GM18517 (cell line): Measurements from ENCODE around the gene ERBIN.
"Not testable (repeated sequence)": the region's sequence is repeated elsewhere in the genome, so short reads cannot be mapped to it uniquely, and the experiment has no call there.

Source experiments
- ATAC-seq: cut with Tn5 transposase; IDR thresholded peaks from one replicate; pipeline ENCODE4 v1.9.1; 2021; ENCODE audit warnings: mild to moderate bottlenecking, moderate library complexity; ENCODE audit not compliant: unreplicated experiment

Gene ERBIN

GRCh38 chr5:66002415-66002814 is 76.0 kb downstream of the ERBIN start:
- no peak for ATAC-seq

DNA sequence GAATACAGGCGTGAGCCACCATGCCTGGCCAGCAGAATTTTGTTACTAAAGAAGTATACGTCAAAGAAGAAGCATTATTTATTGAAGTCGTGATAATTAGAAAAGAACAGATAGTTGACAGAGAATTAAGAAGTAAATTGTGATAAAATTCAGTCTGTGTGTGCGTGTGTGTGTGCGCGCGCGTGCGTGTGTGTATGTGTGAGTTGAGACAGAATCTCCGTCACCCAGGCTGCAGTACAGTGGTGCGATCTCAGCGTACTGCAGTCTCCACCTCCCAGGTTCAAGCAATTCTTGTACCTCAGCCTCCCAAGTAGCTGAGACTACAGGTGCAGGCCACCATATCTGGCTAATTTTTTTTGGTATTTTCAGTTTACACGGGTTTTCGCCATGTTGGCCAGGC is 77.8 kb downstream of the ERBIN start:
- no peak for ATAC-seq

GRCh38 chr5:66009277-66009676 is 82.9 kb downstream of the ERBIN start:
- ATAC-seq, result no peak

DNA sequence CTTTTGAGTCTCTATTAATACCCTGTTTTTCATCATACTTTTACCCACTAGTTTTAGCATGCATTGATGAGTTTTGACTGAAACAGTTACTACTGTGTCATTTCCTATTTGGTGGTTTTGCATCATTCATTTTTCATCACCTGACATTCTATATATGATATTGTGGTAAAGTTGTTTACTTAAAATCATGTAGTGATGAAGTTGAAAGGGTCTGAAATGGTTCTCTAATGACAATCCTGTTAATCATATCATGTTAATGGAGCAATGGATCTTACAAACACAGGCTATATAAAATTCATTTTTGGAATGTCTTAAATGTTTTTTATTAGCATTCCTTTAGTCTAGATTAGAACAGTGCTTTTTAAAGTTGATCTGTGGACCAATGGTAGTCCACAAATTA is 84.1 kb downstream of the ERBIN start:
- ATAC-seq, result peak; percentile 48

- ATAC-seq, result peak; percentile 46
Measured at GRCh38 chr5:66012271-66012670, 85.9 kb downstream of the ERBIN start.

GRCh38 chr5:66013397-66013796 is 87.0 kb downstream of the ERBIN start:
- no peak for ATAC-seq

DNA sequence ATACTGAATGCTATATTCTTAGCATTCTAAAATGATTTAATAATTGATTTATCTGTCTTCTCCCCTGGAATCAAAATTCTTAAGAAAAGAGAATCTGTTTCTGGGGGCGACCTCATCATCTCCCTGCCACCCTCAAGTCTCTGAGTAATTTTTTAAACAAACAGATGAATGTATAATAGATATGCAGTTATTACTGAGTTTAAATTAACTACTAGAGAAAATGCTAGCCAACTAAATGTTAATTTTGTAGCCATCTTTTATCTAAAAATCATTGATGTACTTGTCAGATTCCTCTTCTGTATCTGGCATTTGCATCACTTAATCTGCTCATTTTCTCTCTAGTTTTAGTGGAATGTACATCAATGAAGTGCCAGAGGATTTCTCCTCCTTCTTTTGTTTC is 87.5 kb downstream of the ERBIN start:
- ATAC-seq, result no peak

- ATAC-seq, result no peak
Measured at GRCh38 chr5:66015196-66015960, 89.0 kb downstream of the ERBIN start.

DNA sequence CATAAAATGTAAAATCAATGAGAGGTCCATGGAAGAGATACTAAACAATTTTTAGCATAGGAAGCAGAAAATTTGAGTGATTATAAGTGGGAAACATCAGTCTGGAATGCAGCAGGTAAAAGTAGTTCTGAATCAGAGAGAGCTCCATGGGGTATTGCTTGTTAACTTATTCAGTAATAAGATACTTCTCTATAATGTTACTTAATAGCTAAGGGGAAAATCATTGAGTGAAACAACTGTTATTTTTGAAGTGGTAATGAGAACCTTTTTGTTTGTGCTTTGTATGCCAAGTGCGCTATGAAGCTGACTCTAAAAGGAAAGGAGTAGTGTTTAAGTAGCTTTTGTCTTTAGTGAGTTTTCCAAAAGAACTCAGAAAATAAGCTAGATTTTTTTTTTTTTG is 95.2 kb downstream of the ERBIN start:
- ATAC-seq, result no peak

GRCh38 chr5:66039296-66039695 is 112.9 kb downstream of the ERBIN start:
- ATAC-seq, result no peak

- no peak for ATAC-seq
Measured at GRCh38 chr5:66039701-66040100, 113.3 kb downstream of the ERBIN start.

- no peak for ATAC-seq
Measured at GRCh38 chr5:66041627-66042026, 115.3 kb downstream of the ERBIN start.

DNA sequence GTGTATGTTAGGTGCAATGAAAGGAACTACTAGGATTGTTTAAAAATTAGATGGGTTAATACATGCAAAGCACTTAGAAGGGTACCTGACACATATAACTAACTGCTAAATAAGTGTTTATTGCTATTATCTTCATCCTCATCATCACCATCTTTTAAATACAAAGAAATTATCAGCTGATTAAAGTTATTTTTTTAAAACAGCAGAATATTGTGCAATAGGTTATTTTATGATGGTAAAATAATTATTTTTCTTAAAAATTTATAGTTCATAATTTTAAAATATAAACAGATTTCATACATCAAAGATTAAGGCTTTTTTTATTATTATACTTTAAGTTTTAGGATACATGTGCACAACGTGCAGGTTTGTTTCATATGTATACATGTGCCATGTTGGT is 130.9 kb downstream of the ERBIN start:
- no peak for ATAC-seq

DNA sequence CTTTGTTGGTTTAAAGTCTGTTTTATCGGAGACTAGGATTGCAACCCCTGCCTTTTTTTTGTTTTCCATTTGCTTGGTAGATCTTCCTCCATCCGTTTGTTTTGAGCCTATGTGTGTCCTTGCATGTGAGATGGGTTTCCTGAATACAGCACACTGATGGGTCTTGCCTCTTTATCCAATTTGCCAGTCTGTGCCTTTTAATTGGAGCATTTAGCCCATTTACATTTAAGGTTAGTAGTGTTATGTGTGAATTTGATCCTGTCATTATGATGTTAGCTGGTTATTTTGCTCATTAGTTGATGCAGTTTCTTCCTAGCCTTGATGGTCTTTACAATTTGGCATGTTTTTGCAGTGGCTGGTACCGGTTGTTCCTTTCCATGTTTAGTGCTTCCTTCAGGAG is 134.9 kb downstream of the ERBIN start:
- ATAC-seq, result not testable (repeated sequence)

DNA sequence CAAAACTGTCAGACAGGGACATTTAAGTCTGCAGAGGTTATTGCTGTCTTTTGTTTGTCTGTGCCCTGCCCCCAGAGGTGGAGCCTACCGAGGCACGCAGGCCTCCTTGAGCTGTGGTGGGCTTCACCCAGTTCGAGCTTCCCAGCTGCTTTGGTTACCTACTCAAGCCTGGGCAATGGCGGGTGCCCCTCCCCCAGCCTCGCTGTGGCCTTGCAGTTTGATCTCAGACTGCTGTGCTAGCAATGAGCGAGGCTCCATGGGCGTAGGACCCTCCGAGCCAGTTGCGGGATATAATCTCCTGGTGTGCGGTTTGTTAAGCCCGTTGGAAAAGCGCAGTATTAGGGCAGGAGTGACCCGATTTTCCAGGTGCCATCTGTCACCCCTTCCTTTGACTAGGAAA is 136.7 kb downstream of the ERBIN start:
- not testable (repeated sequence) for ATAC-seq

- no peak for ATAC-seq
Measured at GRCh38 chr5:66066826-66067225, 140.5 kb downstream of the ERBIN start.

- ATAC-seq, result no peak
Measured at GRCh38 chr5:66072031-66072430, 145.7 kb downstream of the ERBIN start.

- ATAC-seq, result no peak
Measured at GRCh38 chr5:66074901-66075300, 148.5 kb downstream of the ERBIN start.

DNA sequence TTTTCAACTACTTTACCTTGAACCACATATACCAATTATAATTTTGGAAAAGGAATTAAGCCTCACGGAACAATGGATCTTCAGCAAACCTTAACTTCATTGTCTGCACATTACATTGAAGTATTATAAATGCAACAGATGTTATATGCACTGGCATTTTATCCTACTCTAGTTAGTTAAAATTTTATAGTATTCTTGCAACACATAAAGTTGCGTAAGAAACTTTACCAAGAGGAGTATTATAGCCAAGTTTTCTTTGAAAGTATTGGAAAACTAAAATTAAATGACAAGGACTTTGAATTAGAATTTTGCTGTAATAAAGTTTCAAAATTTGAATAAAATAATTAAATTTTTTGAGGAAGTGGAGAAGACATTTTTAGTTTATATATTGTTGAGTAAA is 154.3 kb downstream of the ERBIN start:
- no peak for ATAC-seq

- no peak for ATAC-seq
Measured at GRCh38 chr5:66089384-66089783, 163.0 kb downstream of the ERBIN start.

DNA sequence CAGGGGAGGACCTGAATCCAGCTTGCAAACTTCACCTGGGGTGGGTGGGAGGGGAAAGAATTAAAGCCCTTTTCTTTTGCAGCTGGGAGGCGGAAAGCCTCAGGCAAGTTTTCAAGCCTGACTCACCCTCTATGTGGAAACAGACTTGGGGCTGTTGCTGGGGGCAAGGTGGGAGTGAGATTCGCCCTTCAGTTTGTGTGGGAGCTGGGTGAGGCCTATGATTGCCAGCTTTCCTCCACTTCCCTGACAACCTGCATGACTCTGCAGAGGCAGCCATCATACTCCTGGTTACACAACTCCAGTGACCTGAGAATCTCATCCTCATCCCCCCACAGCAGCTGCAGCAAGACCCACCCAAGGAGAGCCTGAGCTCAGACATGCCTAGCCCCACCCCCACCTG is 174.5 kb downstream of the ERBIN start:
- no peak for ATAC-seq

- no peak for ATAC-seq
Measured at GRCh38 chr5:66113160-66113559, 186.8 kb downstream of the ERBIN start.

GRCh38 chr5:66118304-66118703 is 191.9 kb downstream of the ERBIN start:
- no peak for ATAC-seq
